Neuronal stem cell (in vitro differentiated cells): ENCODE results near the gene NPDC1.

Experiments used
- DNase-seq: peaks from one replicate; pipeline ENCODE4 v3.0.0-alpha.2; 2013; ENCODE audit warnings: low spot score
- H2AFZ ChIP-seq: one replicate; pipeline ENCODE4 v1.6.1; 2013; ENCODE audit warnings: mild to moderate bottlenecking, low read length, inconsistent platforms
- H2AK5ac ChIP-seq: 2 replicates; pipeline ENCODE4 v1.6.1; 2013; ENCODE audit warnings: low read depth, mild to moderate bottlenecking, inconsistent platforms, low read length, moderate library complexity, mixed read lengths
- H2BK120ac ChIP-seq: 2 replicates; pipeline ENCODE4 v1.6.1; 2013; ENCODE audit warnings: low read depth, mild to moderate bottlenecking, inconsistent platforms, low read length, moderate library complexity, mixed read lengths
- H2BK12ac ChIP-seq: one replicate; pipeline ENCODE4 v1.6.1; 2013; ENCODE audit warnings: low read length, inconsistent platforms
- H2BK15ac ChIP-seq: 2 replicates; pipeline ENCODE4 v1.6.1; 2013; ENCODE audit warnings: mild to moderate bottlenecking, low read length, inconsistent platforms, mixed read lengths
- H2BK5ac ChIP-seq: one replicate; pipeline ENCODE4 v1.6.1; 2013; ENCODE audit warnings: inconsistent platforms, mild to moderate bottlenecking, low read length, moderate library complexity
- H3K14ac ChIP-seq: one replicate; pipeline ENCODE4 v1.6.1; 2013; ENCODE audit warnings: low read length, inconsistent platforms
- H3K18ac ChIP-seq: 2 replicates; pipeline ENCODE4 v1.6.1; 2013; ENCODE audit warnings: low read length, inconsistent platforms
- H3K23ac ChIP-seq: 2 replicates; pipeline ENCODE4 v1.6.1; 2013; ENCODE audit warnings: low read depth, mild to moderate bottlenecking, mixed read lengths, low read length, inconsistent platforms; ENCODE audit not compliant: poor library complexity
- H3K27ac ChIP-seq: replicated peaks from 3 replicates; pipeline ENCODE4 v1.5.1; 2013; ENCODE audit warnings: low read length, inconsistent platforms
- H3K27me3 ChIP-seq, 3 experiments: 2 replicates each; pipeline ENCODE4 v1.6.1; 2013; ENCODE audit warnings: low read length in 3 of 3, mild to moderate bottlenecking in 2 of 3, inconsistent platforms in 1 of 3, low read depth in 1 of 3, mixed read lengths in 1 of 3, moderate library complexity in 1 of 3; ENCODE audit not compliant: control insufficient read depth in 3 of 3, insufficient read depth in 3 of 3
- H3K36me3 ChIP-seq, 2 donors: replicated peaks in 1 of 2; 2 replicates each; pipeline ENCODE4 v1.6.1; 2013; ENCODE audit warnings: low read length in 2 of 2; ENCODE audit not compliant: control insufficient read depth in 2 of 2, insufficient read depth in 2 of 2
- H3K4ac ChIP-seq: 2 replicates; pipeline ENCODE4 v1.6.1; 2013; ENCODE audit warnings: inconsistent platforms, mild to moderate bottlenecking, low read length, moderate library complexity
- H3K4me1 ChIP-seq, 2 donors: 1 replicate in 1 of 2; 2 replicates in 1 of 2; pipeline ENCODE4 v1.6.1; 2013; ENCODE audit warnings: low read length in 2 of 2, low read depth in 1 of 2; ENCODE audit not compliant: control insufficient read depth in 2 of 2, insufficient read depth in 1 of 2
- H3K4me2 ChIP-seq: one replicate; pipeline ENCODE4 v1.6.1; 2013; ENCODE audit warnings: mild to moderate bottlenecking, low read length, inconsistent platforms; ENCODE audit not compliant: insufficient read depth, poor library complexity, severe bottlenecking
- H3K4me3 ChIP-seq, 2 donors: 2 replicates each; pipeline ENCODE4 v1.5.1; 2013; ENCODE audit warnings: low read length in 2 of 2, mild to moderate bottlenecking in 2 of 2, inconsistent platforms in 1 of 2, moderate library complexity in 1 of 2
- H3K79me1 ChIP-seq: one replicate; pipeline ENCODE4 v1.6.1; 2013; ENCODE audit warnings: low read depth, mild to moderate bottlenecking, inconsistent platforms, low read length, moderate library complexity
- H3K9ac ChIP-seq: one replicate; pipeline ENCODE4 v1.6.1; 2013; ENCODE audit warnings: mild to moderate bottlenecking, low read depth, low read length, inconsistent platforms; ENCODE audit not compliant: poor library complexity
- H3K9me3 ChIP-seq, 2 donors: replicated peaks in 1 of 2; 2 replicates each; pipeline versions ENCODE3 to v1.6.1; 2013; ENCODE audit warnings: low read length in 2 of 2, mild to moderate bottlenecking in 2 of 2, inconsistent platforms in 1 of 2, low read depth in 1 of 2, mixed read lengths in 1 of 2, moderate library complexity in 1 of 2; ENCODE audit not compliant: control insufficient read depth in 2 of 2, insufficient read depth in 1 of 2
- H4K8ac ChIP-seq: one replicate; pipeline ENCODE4 v1.6.1; 2013; ENCODE audit warnings: low read depth, mild to moderate bottlenecking, inconsistent platforms, low read length, moderate library complexity
- H4K91ac ChIP-seq: one replicate; pipeline ENCODE4 v1.6.1; 2013; ENCODE audit warnings: low read length, low read depth, mild to moderate bottlenecking, inconsistent platforms; ENCODE audit not compliant: poor library complexity
- whole genome bisulfite sequencing, 2 donors: extraction: QIAGEN DNeasy Blood & Tissue Kit; methylation state at CpG; one replicate each; pipeline ENCODE4 v1.1.7; 2013; ENCODE audit warnings: missing lambda C conversion rate in 2 of 2, mixed read lengths in 1 of 2; ENCODE audit not compliant: insufficient read length in 2 of 2, insufficient replicate concordance in 1 of 2; ENCODE audit errors: extremely low coverage in 2 of 2; 5-methylcytosine and 5-hydroxymethylcytosine counted together

NPDC1 gene

GRCh38 chr9:137068539-137069507, 22.8 kb upstream of the NPDC1 start:
- H3K4me1 ChIP-seq: peaks cover 15% of the 10 kb centered on the region in 2 donors
- no peak overlapping the region for H3K14ac ChIP-seq
- no peak for DNase-seq
- peak overlapping the region; percentile 75 to 87 for H3K4me3 ChIP-seq
- peak overlapping the region; percentile 73 for H3K23ac ChIP-seq
- no peak overlapping the region for H2BK12ac ChIP-seq
- H3K79me1 ChIP-seq: peaks cover 9% of the 10 kb centered on the region
- whole genome bisulfite sequencing, 2 donors: no CpG with 5 or more reads among the region's 17 CpGs
- peaks cover 0 to 2% of the 10 kb centered on the region in 2 donors for H3K9me3 ChIP-seq
- peak overlapping the region; percentile 87 for H2BK120ac ChIP-seq
- peak overlapping the region; percentile 49 for H2BK15ac ChIP-seq
- no peak overlapping the region for H2AFZ ChIP-seq
- no peak overlapping the region for H4K91ac ChIP-seq
- H3K27ac ChIP-seq: no peak overlapping the region
- H3K4ac ChIP-seq: no peak overlapping the region
- peak overlapping the region; percentile 43 for H4K8ac ChIP-seq
- peaks cover 3 to 10% (median 6%) of the 10 kb centered on the region in 3 experiments for H3K27me3 ChIP-seq
- peak overlapping the region; percentile 35 for H3K18ac ChIP-seq
- peak overlapping the region; percentile 93 for H3K4me2 ChIP-seq
- peaks cover 3 to 28% of the 10 kb centered on the region in 2 donors for H3K36me3 ChIP-seq
- H2AK5ac ChIP-seq: peak overlapping the region; percentile 90
- peak overlapping the region; percentile 91 for H3K9ac ChIP-seq
- peak overlapping the region; percentile 94 for H2BK5ac ChIP-seq

DNA sequence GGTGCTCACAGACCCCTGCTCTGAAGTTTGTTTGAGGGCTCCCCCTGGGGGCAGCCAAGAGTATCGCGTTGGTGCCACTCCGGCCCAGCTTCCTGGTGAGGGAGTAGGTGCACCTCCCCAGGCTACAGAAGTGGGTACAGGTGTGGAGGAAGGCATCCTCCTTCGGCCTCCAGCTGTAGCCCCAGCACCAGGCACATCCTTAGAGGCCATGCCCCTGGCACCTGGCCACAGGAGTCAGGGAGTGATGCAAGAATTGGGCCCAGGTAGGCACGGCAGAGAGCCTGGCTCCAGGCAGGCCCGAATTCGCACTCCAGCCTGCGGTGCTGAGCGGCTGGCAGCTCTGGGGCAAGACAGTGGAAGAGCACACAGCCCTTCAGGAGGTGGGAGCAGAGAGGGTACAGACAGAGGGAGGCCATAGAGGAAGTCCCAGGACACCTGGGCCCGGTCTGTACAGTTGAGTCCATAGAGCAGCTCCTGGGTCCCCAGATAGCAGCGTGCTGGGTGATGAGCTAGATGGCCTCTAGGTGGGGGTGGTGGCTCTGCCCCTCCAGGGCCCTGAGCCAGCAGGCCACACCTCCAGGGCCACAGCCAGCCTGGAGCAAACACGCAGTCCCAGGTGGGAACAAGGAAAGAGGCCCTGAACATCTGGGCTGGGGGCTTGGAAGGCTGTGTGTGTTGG, 22.0 kb upstream of the NPDC1 start:
- no CpG with 5 or more reads among the region's 12 CpGs for WGBS, 2 donors
- Histone ChIP-seq H3K79me1 (peaks cover 9% of the 10 kb centered on the region), H3K14ac (no peak overlapping the region), H3K18ac (peak overlapping the region; percentile 80), H3K4me1 (peaks cover 15% of the 10 kb centered on the region in 2 donors), H4K8ac (no peak overlapping the region), H2BK15ac (no peak overlapping the region), H2BK12ac (no peak overlapping the region), H3K23ac (peak overlapping the region; percentile 86), H2BK5ac (no peak overlapping the region), H3K36me3 (peaks cover 3 to 30% of the 10 kb centered on the region in 2 donors), H2AFZ (no peak overlapping the region), H3K4ac (no peak overlapping the region), H3K9me3 (peaks cover 0 to 2% of the 10 kb centered on the region in 2 donors), H4K91ac (no peak overlapping the region), H3K4me3 (peak overlapping the region; percentile 29 to 75), H3K27ac (no peak overlapping the region), H3K4me2 (no peak overlapping the region), H2BK120ac (no peak overlapping the region), H2AK5ac (peak overlapping the region; percentile 60), H3K9ac (peak overlapping the region; percentile 74), H3K27me3 (peaks cover 0 to 10% (median 3%) of the 10 kb centered on the region in 3 experiments)
- peak; percentile 67 for DNase-seq

DNA sequence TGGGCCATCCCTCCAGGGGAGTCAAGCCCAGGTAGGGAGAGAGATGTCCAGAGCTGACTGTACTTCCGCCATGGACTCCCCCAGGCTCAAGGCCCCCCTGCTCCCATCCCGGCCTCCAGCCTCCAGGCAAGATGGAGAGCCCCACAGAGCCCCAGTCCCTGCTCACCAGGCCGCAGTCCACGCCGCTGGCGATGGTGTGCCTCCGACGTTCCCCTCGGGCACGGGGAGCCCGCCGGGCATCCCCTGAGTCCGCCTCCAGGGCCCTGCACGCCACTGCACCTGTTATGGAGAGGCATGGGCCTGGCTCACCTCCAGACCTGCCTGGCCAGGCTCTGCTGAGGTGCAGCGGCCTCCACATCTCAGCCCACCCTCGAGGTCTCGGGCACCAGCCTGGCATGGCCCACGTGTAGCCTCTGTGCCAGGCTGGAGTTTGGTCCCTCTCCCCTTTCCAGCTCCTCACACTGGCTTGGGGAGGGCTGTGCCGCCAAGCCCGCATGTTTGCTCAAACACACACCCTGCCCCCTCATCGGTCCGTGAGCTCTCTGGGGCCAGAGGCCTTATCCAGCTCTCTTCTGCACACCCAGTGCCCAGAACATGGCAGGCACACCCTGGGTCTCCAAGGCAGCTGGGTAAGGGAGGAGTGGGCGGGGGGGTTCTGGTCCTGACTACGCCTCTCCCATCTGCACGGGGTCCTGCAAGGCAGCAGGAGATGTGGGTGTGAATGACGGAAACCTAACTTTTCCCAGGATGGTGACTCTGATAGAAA, 20.3 kb upstream of the NPDC1 start:
- H4K8ac ChIP-seq: no peak overlapping the region
- peaks cover 0 to 10% (median 3%) of the 10 kb centered on the region in 3 experiments for H3K27me3 ChIP-seq
- H3K9ac ChIP-seq: peak overlapping the region; percentile 21
- H2BK15ac ChIP-seq: peak overlapping the region; percentile 9
- H3K4ac ChIP-seq: no peak overlapping the region
- no CpG with 5 or more reads among the region's 26 CpGs for WGBS, 2 donors
- no peak overlapping the region for H3K4me3 ChIP-seq
- no peak for DNase-seq
- H2AK5ac ChIP-seq: peak overlapping the region; percentile 28
- peaks cover 9% of the 10 kb centered on the region for H3K79me1 ChIP-seq
- no peak overlapping the region for H2BK12ac ChIP-seq
- H3K18ac ChIP-seq: no peak overlapping the region
- no peak overlapping the region for H2BK5ac ChIP-seq
- peaks cover 3 to 30% of the 10 kb centered on the region in 2 donors for H3K36me3 ChIP-seq
- no peak overlapping the region for H3K14ac ChIP-seq
- no peak overlapping the region for H4K91ac ChIP-seq
- peaks cover 0 to 2% of the 10 kb centered on the region in 2 donors for H3K9me3 ChIP-seq
- peaks cover 13% of the 10 kb centered on the region in 2 donors for H3K4me1 ChIP-seq
- H2AFZ ChIP-seq: no peak overlapping the region
- no peak overlapping the region for H2BK120ac ChIP-seq
- no peak overlapping the region for H3K27ac ChIP-seq
- H3K23ac ChIP-seq: no peak overlapping the region
- no peak overlapping the region for H3K4me2 ChIP-seq
